Caki2 (cell line): ENCODE results near the gene TFPI. TPM values are rescaled to one million over a fixed set of nuclear protein-coding genes. Genes with fewer than 3 reads are reported as not detected.
"Not testable (repeated sequence)": the region's sequence is repeated elsewhere in the genome, so short reads cannot be mapped to it uniquely, and the experiment has no call there.

Experiments
- DNase-seq: peaks from one replicate; pipeline ENCODE4 v3.0.0-alpha.2; 2015; ENCODE audit warnings: low read depth
- in situ Hi-C: cut with HindIII; loops from 2 replicates; pipeline ENCODE4 v1.10.0; 2016; ENCODE audit warnings: low sequenced_read_pairs, low pct_unique_long_range_greater_than_20kb, mixed read lengths
- total RNA-seq: library from RNA; depleted of rRNA; stranded (reverse); fragments of >200 nt; shearing (Covaris generic); gene quantifications from 2 replicates; pipeline ENCODE4 v1.2.3, GENCODE V29; 2014; ENCODE audit warnings: low replicate concordance

Gene TFPI
- total RNA-seq, 1 experiment from 2014 or later = 32.6 TPM

DNA sequence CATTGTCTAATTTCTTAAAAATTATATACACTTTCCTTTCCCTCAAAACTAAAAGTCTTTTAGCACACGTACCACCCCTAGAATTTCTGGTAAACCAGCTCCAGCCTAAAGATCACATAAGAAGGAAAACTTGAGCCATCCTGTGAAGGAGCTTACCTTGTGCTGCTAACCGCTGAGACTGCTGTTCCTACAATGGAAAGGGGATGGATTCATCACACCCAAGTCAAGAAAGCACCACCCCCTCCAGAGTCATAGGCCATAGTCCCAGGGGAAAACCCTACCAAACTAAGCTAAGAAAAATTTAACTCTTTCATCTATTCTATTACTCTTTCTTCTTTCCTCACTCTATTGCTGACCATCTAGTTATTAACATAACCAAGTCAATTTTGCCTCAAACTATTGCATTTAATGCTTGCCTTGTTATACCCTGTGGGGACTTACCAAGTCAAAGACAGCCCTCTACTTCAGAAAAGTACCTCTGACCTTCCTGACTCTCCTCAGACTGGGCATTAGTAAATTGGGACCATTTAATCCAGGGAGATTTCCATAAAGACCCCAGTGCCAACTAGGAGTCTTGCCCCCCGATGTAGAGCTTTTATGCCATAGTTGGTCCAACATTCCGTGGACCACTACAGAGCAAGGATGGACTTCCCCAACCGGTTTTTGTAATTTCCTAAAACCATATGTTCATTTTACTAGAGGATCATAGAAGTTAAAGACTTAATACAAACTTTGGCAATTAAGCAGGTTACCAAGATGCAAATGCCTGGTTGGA, 40.6 kb downstream of the TFPI start:
- DNase-seq = not testable (repeated sequence)

DNA sequence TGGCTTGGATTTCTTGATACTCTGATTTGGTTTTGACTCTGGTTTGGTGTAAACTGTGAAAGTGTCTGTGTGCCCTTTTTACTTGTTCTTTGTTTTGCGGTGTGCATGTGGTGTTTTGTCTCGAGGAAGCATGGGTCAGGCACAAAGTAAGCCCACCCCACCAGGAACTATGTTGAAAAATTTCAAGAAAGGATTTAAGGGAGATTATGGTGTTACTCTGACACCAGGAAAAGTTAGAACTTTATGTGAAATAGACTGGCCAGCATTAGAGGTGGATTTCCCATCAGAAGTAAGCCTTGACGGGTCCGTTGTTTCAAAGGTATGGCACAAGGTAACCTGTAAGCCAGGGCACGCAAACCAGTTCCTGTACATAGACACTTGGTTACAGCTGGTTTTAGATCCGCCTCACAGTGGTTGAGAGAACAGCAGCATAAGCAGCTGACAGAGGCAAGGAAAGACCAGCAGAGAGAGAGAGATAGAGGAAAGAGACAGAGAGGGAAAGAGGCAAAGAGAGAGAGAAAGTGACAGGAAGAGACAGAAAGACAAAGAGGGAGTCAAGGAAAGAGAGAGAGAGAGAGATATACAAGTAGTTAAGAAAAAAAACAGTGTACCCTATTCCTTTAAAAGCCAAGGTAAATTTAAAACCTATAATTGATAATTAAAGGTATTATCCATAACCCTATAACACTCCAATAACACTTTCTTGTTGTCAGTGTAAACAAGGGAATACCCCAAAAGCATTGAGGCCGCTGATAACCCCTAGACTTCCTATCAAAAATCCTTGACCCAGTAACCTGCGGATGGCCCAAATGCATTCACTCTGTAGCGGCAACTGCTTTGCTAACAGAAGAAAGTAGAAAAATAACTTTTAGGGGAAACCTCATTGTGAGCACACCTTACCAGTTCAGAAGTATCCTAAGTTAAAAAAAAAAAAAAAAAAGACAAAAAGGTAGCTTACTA, 42.6 kb downstream of the TFPI start:
- in situ Hi-C loops = no loop called here
- no peak for DNase-seq

More for the DNA sequence above, 40.6 kb downstream of the TFPI start:
- in situ Hi-C loops = not testable (repeated sequence)

DNA sequence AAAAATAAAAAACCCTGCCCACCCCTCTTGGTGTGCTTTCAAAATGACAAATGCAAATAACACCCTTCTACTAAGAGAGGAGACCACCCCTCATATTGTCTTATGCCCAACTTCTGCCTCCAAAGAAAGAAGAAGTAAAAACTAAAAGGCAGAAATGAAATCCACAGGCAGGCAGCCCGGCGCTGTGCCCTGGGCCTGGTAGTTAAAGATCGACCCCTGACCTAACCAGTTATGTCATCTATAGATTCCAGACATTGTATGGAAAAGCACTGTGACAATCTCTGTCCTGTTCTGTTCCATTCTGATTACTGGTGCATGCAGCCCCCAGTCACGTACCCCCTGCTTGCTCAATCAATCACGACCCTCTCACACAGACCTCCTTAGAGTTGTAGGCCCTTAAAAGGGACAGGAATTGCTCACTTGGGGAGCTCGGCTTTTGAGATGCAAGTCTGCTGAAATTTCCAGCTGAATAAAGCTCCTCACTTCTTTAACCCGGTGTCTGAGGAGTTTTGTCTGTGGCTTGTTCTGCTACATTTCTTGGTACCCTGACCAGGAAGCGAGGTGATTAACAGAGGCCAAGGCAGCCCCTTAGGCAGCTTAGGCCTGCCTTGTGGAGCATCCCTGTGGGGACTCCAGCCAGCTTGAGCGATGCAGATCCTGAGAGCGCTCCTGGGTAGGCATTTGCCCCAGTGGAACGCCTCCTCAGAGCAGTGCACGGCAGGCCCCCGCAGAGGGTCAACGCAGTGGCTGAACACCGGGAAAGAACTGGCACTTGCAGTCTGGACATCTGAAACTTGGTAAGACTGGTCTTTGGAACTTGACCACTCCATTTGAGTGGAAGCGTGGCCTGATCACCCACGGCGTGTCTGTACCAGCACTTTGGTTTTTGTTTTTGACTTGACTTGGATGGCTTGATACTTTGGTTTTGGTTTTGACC, 43.5 kb downstream of the TFPI start:
- DNase-seq, in situ Hi-C loops: not testable (repeated sequence)

DNA sequence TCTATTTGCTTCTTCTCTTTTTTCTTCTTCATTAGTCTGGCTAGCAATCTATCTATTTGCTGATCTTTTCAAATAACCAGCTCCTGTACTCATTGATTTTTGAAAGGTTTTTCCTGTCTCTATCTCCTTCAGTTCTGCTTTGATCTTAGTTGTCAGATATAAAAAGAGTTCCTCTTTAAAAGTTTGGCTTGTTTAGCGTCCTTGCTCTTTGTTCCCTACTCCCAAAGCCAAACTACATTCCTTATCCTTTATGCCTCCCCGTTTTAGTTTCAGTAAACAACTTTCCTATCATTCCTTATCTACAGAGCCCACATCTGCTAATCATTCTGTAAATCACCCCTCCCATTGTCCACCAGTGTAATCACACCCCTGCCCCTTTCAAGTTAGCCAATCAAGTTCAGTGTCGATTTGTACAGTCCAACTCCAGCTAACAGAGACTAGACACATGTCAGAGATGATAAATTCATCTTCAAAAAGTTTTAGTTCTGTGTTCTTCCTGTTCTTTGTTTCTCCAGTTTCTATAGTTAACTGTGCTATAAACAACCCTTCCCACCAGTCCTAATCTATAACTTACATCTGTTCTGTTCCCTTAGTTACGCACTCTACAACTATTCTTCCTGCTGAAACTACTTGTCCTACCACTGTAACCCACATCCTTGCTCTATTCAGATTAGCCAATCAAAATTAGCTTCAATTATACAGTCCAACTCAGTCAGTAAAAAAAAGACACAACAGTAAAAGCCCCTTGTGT, 44.4 kb downstream of the TFPI start:
- in situ Hi-C loops = no loop called here
- DNase-seq = no peak

DNA sequence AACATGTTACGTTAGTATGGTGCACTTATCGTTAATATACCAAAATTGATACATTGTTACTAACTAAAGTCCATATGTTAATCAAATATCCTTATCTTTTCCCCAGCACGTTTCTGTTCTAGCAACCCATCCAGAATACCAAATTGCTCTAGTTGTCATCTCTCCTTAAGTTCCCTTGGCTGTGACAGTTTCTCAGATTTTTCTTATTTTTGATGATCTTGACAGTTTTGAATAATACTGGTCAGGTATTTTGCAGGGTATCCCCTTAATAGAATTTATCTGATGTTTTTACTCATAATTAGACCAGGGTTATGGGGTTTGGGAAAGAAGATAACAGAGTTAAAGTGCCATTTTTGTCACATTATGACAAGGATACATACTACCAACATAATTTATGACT, 47.8 kb downstream of the TFPI start:
- in situ Hi-C loops = no loop called here
- no peak for DNase-seq

DNA sequence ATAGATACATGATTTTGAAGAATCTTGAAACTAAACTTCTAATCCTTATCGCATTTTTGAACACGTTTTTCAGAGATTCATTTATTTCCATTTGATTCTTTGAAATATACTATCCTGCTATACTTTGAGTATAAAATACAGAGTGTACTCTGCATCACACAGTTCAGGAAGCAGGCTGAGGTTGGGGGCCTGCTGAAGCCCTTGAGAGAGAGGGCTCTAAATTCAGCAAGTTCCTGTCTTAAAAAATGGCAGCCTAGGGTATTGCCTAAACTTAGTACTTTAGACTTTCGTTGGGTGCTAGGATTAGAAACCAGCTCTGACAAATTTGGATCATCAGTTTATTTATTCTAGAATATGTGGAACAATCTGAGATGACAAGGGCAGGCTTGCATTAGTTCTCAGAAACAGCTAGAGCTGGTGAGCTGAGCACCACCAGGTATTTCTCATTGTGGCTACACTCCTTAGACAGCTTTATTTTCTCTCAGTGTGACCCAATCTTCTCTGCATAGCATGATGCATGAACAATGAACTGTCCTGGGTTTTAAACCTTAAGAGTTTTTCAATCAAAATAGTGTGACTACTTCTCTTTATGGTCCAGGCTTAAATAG, 49.1 kb downstream of the TFPI start:
- in situ Hi-C loops = no loop called here

DNA sequence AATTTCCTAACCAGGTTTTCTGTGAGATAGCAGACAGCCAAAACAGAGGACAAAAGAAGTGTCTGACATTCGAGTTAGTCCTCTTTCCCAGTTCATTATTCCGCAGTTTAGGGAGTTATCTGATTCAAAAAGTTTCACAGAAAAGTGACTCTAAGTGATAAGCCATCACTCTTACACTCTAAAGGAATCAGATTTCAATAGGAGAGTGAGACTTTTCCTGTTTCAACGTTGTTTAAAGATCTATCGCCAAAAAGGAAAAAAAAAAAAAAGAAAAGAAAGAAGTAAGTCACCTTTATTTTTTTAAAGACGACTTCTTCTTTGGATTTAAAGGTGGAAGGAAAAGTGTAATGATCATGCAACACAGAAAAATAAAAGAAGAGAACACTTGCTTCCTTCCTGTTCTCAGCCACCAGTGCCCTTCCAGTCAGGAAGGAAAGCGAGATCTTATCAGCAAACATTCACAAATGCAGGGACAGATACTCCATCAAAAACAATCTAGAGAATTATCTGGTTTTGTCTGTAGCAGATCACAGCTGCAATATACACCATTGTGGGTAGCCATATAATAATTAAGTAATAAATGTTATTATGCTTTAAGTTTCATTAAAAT, 49.8 kb downstream of the TFPI start:
- in situ Hi-C loops = no loop called here
- DNase-seq = no peak

More for the DNA sequence above, 49.1 kb downstream of the TFPI start:
- DNase-seq = no peak

DNA sequence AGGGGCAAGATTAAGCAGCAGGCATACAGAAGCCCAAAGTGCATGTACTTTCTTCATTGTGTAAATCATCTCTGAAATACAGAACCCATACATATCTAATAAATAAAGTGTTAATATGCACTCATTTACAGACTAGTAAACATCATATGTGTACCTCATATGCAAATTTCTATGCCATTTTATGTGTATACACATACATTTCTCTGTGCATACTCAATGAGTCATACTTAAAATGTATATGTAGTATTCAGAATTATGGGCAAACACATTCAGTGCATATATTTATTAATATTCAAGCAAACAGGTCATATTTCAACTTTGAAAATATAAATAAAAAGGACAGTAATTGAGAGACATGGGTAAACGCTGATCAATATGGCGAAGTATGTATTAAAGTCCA, 50.5 kb downstream of the TFPI start:
- in situ Hi-C loops = no loop called here
- DNase-seq = no peak

DNA sequence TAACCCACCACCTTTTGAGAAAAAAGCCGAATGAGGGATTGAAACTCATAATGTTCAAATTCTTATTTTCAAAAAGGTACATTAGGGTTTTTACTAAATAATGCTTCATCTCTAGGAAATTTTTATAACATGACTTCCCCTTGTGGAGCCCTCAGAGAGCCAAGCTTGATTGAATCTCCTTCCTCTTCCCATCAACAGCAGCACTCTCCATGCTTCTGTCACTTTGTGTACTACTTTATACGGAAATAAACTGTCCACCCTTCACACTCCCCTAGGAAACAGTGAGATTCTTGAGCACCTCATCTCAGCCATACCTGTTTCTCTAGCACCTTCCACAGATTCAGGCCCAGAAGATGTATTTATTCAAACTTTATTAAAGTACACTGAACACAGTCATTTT, 51.8 kb downstream of the TFPI start:
- no peak for DNase-seq
- in situ Hi-C loops = no loop called here

DNA sequence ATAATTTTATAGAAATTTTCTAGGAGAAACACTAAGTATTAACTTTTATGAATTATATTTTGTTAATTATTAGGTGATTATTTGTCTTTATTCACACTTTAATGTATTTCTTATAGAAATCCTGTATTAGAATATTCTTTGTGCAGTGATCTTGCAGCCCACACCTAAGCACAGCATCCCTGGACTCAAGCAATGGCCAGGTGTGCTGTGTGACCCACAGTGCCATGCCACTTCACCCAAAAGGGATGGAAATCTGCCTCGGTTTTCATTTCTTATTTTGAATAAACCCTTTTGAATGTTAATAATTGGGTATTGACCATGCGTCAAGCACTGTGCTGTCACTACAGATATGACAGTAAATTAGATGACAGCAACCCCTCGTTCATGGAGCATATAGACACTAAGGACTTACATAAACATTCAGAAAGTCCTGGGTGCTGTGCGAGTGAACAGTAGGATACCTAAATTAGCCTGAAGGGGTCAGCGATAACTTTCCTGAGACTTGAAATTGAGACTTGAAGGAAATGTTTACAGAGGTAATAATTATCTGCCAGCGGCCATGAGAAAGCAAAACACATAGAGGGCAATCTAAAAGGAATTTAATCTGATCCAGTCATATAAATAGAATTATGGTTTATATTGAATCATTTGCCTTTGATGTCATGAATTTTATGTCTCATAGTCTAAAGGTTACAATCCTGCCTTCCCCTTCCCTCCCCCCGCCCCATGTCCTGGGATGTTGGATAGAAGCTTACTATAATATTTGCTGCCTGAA, 53.5 kb downstream of the TFPI start:
- in situ Hi-C loops = no loop called here
- peak; percentile 69 for DNase-seq

DNA sequence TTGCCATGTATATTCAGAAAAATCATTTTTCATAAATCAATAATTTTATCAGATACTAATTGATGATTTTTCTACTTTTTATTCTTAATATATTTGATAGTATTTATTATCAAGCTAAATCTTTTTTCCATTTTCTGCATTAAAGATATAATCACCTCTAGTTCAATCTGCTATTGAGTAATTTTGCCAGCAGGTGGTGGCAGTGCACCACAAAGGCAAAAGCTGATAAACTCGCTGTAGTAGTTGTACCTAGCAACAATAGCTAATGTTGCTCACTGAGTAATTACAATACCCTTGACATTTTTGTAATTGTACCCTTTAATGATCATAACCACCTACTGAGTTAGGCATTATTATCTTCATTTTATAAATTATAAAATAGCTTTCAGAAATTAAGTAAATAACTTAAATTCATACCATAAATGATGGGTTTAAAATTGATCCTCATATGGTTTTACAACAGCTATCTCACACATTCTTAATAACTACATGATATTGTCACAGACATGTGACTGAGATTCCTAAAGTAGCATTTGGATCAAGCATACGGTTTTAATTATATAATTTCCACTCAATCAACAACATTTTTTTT, 54.2 kb downstream of the TFPI start:
- in situ Hi-C loops = no loop called here
- peak; percentile 26 for DNase-seq

DNA sequence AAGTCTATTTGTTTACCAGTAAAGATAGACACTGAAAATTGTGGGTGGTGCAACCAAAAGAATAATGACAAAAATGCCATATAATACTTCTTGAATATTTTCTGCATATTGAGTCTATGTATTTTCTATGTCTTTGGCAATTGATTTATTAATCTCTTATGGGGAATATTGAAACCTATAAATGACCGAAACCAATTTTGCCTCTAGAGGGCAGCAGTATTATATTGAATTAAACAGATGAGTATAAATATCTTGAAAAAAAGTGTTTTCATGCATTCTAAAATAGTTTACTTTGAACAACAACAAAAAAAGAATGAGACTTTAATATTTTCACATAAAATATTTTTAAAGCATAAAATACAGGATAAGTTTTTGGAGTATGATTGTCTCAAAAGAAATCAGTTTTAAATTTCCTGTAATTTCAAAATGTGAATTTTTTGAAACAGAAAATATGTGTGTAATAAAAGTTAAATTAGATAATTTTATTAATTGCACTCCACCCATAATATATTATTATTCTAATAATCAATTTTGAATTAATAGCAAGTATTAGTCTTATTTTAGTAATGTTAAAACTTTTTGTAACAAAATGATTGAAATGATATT, 56.3 kb downstream of the TFPI start:
- in situ Hi-C loops = no loop called here
- no peak for DNase-seq

DNA sequence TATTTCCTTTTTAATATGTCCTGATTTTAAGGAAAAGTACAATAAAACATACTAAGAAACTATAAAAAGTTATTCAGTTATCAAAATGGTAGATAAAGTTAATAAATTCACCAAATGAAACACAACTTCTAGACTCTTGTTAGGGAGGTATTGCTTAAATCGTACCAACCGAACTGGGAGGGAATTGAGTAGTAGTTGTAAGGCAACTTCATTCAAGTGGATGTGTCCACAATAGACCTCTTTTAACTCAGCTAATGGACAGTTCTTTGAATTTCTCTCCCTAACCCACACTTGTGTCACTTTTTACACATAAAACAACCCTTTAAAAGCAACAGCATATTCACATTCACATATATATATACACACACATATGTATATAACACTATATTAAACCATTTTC, 57.1 kb downstream of the TFPI start:
- in situ Hi-C loops = no loop called here
- no peak for DNase-seq

DNA sequence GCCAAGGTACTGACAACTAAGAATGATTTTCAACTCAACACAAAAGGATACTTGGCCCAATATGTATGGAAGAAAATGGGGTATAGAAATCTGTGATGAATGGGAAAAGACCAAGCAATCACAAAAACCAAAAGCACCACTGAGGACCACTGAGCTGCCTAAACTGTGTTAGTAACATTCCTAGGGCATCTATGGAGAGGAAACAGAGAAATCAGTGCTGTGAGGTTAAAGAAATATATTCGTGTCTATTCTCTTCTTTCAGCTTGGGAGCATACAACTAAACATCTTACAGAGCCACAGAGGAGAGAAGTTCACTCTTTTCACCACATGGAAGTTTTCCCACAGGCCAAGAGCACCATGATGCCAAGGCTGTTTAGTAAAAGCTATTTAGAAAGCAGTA, 58.9 kb downstream of the TFPI start:
- in situ Hi-C loops = no loop called here
- no peak for DNase-seq

DNA sequence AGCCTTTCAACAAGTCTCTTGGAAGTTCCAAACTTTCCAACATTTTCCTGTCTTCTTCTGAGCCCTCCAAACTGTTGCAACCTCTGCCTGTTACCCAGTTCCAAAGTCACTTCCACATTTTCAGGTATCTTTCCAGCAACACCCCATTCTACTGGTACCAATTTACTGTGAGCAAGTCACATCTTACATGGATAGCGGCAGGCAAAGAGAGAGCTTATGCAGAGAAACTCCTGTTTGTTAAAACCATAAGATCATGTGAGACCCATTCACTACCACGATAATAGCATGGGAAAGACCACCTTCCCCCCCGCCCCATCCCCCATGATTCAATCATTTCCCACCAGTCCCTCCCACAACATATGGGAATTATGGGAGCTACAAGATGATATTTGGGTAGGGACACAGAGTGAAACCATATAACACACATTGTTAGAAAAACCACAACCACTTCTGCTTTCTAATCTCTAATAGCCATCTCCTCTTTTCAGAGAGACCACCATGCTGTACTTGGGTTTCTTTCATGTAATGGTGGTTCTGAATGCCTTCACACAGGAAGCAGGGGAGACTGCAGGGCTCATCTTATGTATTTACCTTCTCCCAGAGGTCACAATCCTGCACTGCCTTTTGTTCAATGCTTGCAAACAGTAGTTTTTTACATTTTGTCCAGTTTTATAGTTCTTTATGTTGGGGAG, 60.2 kb downstream of the TFPI start:
- in situ Hi-C loops = no loop called here
- DNase-seq = no peak
